Tibial nerve (tissue), 4 donors: ENCODE measurements around the gene PGR.

ENCODE experiments used
- EP300 ChIP-seq, 2 donors: sonication (generic); formaldehyde crosslinking; IDR thresholded peaks; one replicate each; pipeline ENCODE4 v1.6.1; 2017; ENCODE audit warnings: antibody characterized with exemption in 2 of 2, mild to moderate bottlenecking in 1 of 2
- TF ChIP-seq, protein P1 (sequence below), 5 experiments: fragments of 200-600 bp in 3 of 5; fragments of 450-650 bp in 2 of 5; sonication (generic) in 3 of 5; IDR thresholded peaks; one replicate each; pipeline ENCODE4 v1.5.1; 2016 to 2019; ENCODE audit warnings: antibody characterized with exemption in 5 of 5, mild to moderate bottlenecking in 3 of 5, moderate library complexity in 2 of 5

DNA sequence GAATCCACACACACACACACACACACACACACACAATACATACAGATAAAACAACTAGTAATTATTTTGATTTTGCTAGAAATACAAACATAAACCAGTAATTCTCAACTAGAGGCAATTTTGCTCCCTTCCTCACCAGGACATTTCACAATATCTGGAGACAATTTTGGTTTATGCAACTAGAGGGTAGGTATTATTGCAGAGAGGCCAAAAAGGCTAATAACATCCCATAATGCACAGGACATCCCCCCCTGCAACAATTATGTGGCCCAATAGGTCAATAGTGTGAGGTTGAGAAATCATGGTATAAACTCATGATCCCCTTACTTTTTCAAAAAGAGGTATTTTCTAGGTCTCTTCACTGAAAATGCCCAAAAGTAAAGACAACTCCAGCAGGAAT lies 29.0 kb downstream of the PGR start:
- TF ChIP-seq, protein P1, sequence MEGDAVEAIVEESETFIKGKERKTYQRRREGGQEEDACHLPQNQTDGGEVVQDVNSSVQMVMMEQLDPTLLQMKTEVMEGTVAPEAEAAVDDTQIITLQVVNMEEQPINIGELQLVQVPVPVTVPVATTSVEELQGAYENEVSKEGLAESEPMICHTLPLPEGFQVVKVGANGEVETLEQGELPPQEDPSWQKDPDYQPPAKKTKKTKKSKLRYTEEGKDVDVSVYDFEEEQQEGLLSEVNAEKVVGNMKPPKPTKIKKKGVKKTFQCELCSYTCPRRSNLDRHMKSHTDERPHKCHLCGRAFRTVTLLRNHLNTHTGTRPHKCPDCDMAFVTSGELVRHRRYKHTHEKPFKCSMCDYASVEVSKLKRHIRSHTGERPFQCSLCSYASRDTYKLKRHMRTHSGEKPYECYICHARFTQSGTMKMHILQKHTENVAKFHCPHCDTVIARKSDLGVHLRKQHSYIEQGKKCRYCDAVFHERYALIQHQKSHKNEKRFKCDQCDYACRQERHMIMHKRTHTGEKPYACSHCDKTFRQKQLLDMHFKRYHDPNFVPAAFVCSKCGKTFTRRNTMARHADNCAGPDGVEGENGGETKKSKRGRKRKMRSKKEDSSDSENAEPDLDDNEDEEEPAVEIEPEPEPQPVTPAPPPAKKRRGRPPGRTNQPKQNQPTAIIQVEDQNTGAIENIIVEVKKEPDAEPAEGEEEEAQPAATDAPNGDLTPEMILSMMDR (IDR thresholded peaks at IDR 0.05): no peak
- no peak for TF ChIP-seq EP300 (IDR thresholded peaks at IDR 0.05)
